Fibroblast of peridontal ligament (primary cell): ENCODE data around the gene BOD1.

Experiments used
- DNase-seq: peaks from one replicate; pipeline ENCODE4 v3.0.0-alpha.2; 2010; ENCODE audit errors: extremely low read depth

BOD1 gene

GRCh38 chr5:173577166-173577565 lies 39.3 kb downstream of the BOD1 start:
- no peak for DNase-seq

- no peak for DNase-seq
Measured at GRCh38 chr5:173575985-173576384, 40.5 kb downstream of the BOD1 start.

- DNase-seq, result no peak
Measured at GRCh38 chr5:173574983-173575382, 41.5 kb downstream of the BOD1 start.

- DNase-seq, result peak; percentile 57
Measured at GRCh38 chr5:173573126-173573960, 43.1 kb downstream of the BOD1 start.

GRCh38 chr5:173572431-173573125 lies 43.9 kb downstream of the BOD1 start:
- no peak for DNase-seq

GRCh38 chr5:173570321-173571090 lies 45.9 kb downstream of the BOD1 start:
- no peak for DNase-seq

- no peak for DNase-seq
Measured at GRCh38 chr5:173568703-173569102, 47.7 kb downstream of the BOD1 start.

GRCh38 chr5:173568128-173568527 lies 48.3 kb downstream of the BOD1 start:
- DNase-seq, result no peak

GRCh38 chr5:173567548-173567947 lies 48.9 kb downstream of the BOD1 start:
- DNase-seq, result peak; percentile 66

GRCh38 chr5:173565491-173566072 lies 50.9 kb downstream of the BOD1 start:
- no peak for DNase-seq

- DNase-seq, result no peak
Measured at GRCh38 chr5:173564106-173564505, 52.3 kb downstream of the BOD1 start.

GRCh38 chr5:173563246-173563645 lies 53.2 kb downstream of the BOD1 start:
- DNase-seq, result no peak

- no peak for DNase-seq
Measured at GRCh38 chr5:173562451-173562850, 54.0 kb downstream of the BOD1 start.
